Measurements from ENCODE around the gene ACSL1. TPM values are rescaled to one million over a fixed set of nuclear protein-coding genes. Genes with fewer than 3 reads are reported as not detected.

Gene ACSL1
- total and polyA plus RNA-seq, 2 of the 8 experiments (the other 6 are each of a cell fraction or from before 2014, with no cell fraction given), result 2.3 to 8.7 TPM

GRCh38 chr4:184803874-184804273 is 21.9 kb downstream of the ACSL1 start:
- Histone ChIP-seq H4K8ac (ENCODE audit: extremely low read depth, insufficient read depth, low read length) (no peak overlapping the region), H2BK20ac (ENCODE audit: low read length) (no peak overlapping the region), H3K27me3 (replicated peaks in 1 of 4; ENCODE audit: control insufficient read depth in 3 of 4, extremely low read depth in 1 of 4, insufficient read depth in 3 of 4, low read length in 3 of 4) (peaks cover 0 to 4% (median 2%) of the 10 kb centered on the region in 4 experiments; a peak in 3 of 7 replicates), H4K20me1 (replicated peaks in 1 of 2; ENCODE audit: control insufficient read depth in 1 of 2, insufficient read depth in 2 of 2, low read length in 2 of 2) (no peaks in the 10 kb centered on the region), H3K14ac (ENCODE audit: insufficient read length) (no peak overlapping the region), H3K23ac (ENCODE audit: insufficient read length) (no peak overlapping the region), H2BK120ac (replicated peaks; ENCODE audit: low read depth, low read length) (no peak overlapping the region), H3K79me2 (ENCODE audit: control insufficient read depth in 1 of 2, insufficient read depth in 2 of 2, low read length in 2 of 2) (no peaks in the 10 kb centered on the region), H3K9me3 (ENCODE audit: insufficient read depth in 2 of 2, low read depth in 1 of 2, low read length in 1 of 2) (no peaks in the 10 kb centered on the region), H3K56ac (replicated peaks; ENCODE audit: insufficient read length, low read depth, low read length) (no peak overlapping the region), H4K5ac (ENCODE audit: insufficient read length, low read depth, low read length) (no peak overlapping the region), H3K27ac (ENCODE audit: low read depth, low read length) (no peak overlapping the region), H2AK5ac (ENCODE audit: low read depth, low read length) (no peak overlapping the region), H2AFZ (ENCODE audit: low read length) (no peak overlapping the region), H3K18ac (ENCODE audit: extremely low read depth, low read length) (no peak overlapping the region), H3K23me2 (ENCODE audit: low read depth, low read length) (no peaks in the 10 kb centered on the region), H3K9ac (replicated peaks in 1 of 4; ENCODE audit: extremely low read depth in 1 of 4, low read depth in 3 of 4, low read length in 3 of 4) (no peak overlapping the region), H2BK5ac (ENCODE audit: low read depth, low read length) (no peak overlapping the region), H3K4ac (replicated peaks; ENCODE audit: insufficient read length, low read depth, low read length) (no peak overlapping the region), H3K79me1 (ENCODE audit: low read depth, low read length) (no peaks in the 10 kb centered on the region), H2BK15ac (ENCODE audit: low read length) (no peak overlapping the region), H3K36me3 (ENCODE audit: control insufficient read depth in 2 of 4, insufficient read depth in 4 of 4, low read length in 3 of 4) (no peaks in the 10 kb centered on the region), H3K4me2 (ENCODE audit: insufficient read depth in 1 of 2, low read depth in 2 of 2, low read length in 2 of 2) (no peak overlapping the region), H2BK12ac (ENCODE audit: low read depth, low read length) (no peak overlapping the region), H3K4me1 (replicated peaks in 1 of 4; ENCODE audit: control insufficient read depth in 3 of 4, insufficient read depth in 4 of 4, low read length in 3 of 4) (peaks cover 6 to 14% (median 10%) of the 10 kb centered on the region in 4 experiments), H4K91ac (replicated peaks; ENCODE audit: insufficient read length, low read length) (no peak overlapping the region), H3K4me3 (ENCODE audit: extremely low read depth in 1 of 4, insufficient read depth in 2 of 4, low read depth in 3 of 4, low read length in 4 of 4) (no peak overlapping the region)
- DNase-seq (ENCODE audit: low read depth in 1 of 2, low spot score in 2 of 2), result no peak
- TF ChIP-seq SP4 (IDR thresholded peaks at IDR 0.05; ENCODE audit: low read length) (no peak), CREB1 (IDR thresholded peaks at IDR 0.05) (no peak), CTCF (IDR thresholded peaks at IDR 0.05; ENCODE audit: control extremely low read depth in 1 of 3, insufficient read depth in 1 of 3, low read depth in 1 of 3, low read length in 3 of 3) (no peak), POLR2AphosphoS5 (IDR thresholded peaks at IDR 0.05; ENCODE audit: low read depth, low read length) (no peak)
- CTCF ChIA-PET (ENCODE audit: partially characterized antibody), result interaction anchor here (1.0 kb wide), 1 partner anchor 38 kb away, joined by 3 read pairs; no protein-coding TSS in a partner anchor
- POLR2A ChIA-PET (ENCODE audit: partially characterized antibody), result no interaction called here
- FAIRE-seq, result no peak
- 94% methylated on average over 4 of the region's 4 CpGs; no CpG with 5 or more reads in 1 of the 2 experiments for WGBS, 2 experiments (ENCODE audit: extremely low coverage in 1 of 2, insufficient coverage in 1 of 2, insufficient read length in 1 of 2, insufficient replicate concordance in 2 of 2, low coverage in 1 of 2, low lambda C conversion rate in 2 of 2, missing lambda C conversion rate in 1 of 2)

All from H1 (cell line).